Hematopoietic multipotent progenitor cell treated with erythropoietin and hydrocortisone succinate and interleukin-3 and kit ligand, for 15 days (in vitro differentiated cells): ENCODE results near the gene PHF2.
A peak's percentile ranks its signal among the peaks of the same experiment; 100 is the strongest.

Source experiments
- DNase-seq: peaks from one replicate; pipeline ENCODE4 v3.0.0-alpha.2; 2015; ENCODE audit warnings: low spot score

The PHF2 gene

DNA sequence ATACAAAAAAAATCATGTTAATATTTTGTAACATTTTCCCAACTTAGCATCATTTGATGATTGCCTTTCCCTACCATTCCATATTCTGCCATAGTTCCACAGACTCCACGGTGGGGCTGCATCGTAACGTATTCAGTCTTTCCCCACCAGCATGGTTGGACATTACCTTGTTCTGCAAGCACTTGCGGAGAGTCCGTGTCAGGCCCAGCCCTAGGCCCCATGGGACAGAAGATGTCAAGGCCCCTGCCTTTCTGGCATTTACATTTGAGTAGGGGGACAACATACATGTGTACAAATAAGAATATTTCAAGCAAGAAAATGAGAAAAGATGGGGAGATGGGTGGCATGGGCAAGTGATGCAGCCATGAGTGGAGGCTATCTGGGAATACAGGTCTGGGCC lies 8.2 kb upstream of the PHF2 start:
- DNase-seq, result no peak

DNA sequence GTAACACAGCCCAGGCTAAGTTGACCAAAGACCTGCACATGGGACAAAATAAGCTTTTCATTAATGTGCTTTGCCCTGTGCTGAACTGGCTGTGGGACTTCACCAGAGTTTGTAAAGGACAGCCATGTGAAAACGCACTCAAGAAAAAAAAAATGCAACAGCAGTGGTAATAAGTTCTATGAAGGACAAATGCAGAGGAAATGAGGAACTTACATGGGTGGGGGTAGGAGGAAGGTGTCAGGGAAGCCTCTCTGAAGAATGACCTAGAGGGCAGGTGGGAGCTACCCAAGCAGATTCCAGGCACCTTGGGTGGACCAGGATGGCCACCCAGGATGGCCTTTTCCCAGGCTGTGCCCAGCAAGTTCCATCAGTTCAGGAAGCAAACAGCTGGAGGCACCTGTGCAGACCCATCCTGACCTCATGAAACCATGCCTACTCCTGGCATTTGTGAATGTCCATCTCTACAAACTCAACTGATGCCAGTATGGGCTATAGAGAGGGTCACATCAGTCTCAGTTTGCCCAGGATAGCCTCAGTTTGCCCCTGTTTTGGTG lies 6.7 kb upstream of the PHF2 start:
- DNase-seq, result no peak

DNA sequence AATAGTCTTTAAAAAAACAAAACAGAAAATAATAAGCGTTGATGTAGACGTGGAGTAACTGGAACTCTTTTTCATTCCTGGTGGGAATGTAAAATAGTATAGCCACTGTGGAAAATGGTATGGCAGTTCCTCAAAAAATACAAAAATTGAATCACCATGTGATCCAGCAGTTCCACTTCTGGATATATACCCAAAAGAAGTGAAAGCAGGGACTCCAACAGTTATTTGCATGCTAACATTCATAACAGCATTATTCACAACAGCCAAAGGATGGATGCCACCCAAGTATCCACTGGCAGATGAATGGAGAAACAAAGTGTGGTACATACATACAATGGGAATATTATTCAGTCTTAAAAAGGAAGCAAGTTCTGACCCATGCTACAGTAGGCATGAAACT lies 4.2 kb upstream of the PHF2 start:
- no peak for DNase-seq

DNA sequence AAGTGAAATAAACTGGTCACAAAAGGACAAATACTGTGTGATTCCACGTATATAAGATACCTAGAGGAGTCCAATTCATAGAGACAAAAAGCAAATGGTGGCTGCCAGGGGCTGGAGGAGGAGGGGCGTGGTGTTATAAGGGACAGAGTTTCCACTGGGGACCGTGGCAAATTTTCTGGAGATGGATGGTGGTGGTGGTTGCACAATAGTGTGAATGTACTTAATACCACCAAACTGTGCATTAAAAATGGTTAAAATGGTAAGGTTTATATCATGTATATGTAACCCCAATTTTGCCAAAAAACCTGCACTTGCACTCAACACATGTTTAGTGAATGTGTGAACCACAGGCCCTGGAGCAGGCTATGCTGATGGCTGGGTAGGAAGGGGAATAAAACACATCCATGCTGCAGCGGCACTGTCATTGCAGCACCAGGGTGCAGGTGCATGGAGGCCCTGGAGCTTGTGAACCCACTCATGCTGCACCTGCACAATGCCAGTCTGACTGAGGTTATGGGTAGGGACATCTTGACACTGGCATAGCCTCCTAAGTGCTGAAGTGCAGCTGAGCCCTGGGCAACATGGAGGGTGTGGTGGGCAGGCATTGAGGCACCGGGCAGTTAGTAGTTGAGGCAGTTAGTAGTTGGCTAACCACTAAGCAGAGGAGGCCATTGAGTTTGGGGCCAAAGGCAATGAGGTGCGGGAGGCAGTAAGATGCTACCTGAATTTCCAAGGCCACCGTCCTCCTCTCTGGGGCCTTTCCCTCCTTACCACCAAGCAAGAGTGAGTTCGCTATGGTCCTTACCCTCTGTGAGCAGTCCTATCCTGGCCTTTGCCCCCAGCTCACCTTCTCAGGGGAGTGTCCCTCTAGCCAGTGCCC lies 3.5 kb upstream of the PHF2 start:
- no peak for DNase-seq

DNA sequence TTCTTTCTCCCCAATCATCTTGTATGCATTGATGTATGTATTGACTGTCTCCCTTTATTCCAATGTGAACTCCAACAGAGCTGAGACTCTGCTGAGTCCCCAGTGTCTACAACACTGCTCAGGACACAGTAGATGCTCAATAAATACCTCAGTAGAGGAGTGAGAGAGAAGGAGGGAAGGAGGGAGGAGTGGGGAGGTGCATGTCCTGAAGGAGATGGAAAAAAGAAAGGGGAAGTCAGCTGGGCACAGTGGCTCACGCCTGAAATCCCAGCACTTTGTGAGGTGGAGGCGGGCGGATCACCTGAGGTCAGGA lies 2.9 kb upstream of the PHF2 start:
- no peak for DNase-seq

DNA sequence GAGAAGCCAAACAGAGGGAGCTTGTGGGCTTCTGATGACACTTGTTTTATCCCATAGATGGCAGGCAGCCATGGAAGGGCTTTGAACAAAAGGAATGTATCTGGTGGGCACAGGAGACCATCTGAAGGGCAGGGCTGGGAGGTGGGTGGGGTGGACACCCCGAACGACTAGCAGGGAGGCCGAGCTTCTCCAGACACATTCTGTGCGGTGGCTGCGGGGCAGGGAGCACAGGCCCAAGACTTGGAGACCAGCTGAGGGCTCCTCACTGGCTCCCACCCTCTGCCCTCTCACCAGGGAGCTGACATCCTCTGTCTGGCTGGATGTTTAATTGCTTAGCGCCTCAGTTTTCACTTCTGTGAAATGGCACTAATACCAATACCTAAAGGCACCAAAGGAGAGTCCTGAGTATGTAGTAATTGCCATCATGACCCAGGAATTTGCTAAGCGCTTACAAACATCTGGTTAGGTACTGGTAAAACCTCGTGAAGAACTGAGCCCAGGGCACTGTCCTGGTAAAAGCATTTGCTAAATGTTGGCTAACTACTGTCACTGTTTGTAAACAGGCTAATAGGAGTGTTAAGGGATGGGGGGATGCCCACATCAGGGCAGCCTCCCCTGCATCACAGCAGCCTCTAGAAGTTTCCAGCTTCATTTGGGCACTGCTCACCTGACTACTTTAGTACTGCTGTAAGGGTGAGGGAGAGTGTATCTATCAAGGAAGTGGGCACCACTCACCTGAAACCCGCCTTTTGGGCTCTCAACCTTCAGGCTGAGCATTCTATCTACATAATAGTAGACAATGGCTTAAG lies 2.1 kb upstream of the PHF2 start:
- DNase-seq, result no peak

DNA sequence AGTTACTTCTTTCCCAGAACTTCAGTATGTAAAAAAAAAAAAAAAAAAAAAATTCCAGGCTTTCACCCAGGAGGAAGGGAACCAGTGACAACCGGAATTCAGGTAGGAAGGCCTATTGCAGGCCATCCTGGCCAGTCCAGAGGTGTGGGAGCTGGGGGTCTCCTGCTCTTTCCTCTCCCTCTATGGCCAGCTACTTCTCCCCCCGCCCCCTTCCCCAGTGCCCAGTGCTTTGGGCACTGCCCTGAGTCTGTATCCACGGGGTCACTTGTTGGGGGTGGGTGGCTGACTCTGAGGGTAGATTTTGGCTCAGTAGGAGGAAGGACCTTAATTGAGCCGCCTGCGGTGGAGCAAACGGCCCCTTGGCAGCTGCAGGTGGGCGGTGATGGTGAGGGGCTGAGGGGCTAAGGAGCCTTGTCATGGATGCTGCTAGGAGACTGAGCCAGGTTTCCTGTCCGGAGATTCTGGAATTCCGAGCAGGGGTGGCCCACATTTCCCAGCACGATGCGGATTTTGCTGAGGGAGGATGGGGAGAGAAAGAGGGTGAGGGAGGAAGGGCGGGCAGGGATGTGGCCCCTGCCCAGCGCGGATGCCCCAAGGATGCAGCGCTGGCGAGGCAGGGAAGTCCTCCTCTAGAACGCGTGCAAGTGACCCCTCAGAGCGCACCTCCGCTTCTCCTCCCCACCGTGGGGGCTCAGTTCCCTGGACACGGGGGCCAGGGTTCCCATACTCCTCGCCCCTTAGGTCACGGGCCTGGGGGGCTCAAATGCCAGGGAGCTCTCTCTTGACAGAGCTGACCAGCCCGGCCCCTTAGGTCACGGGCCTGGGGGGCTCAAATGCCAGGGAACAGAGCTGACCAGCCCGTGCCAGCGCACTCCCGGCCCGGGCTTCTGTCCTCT lies 1.2 kb upstream of the PHF2 start:
- no peak for DNase-seq

DNA sequence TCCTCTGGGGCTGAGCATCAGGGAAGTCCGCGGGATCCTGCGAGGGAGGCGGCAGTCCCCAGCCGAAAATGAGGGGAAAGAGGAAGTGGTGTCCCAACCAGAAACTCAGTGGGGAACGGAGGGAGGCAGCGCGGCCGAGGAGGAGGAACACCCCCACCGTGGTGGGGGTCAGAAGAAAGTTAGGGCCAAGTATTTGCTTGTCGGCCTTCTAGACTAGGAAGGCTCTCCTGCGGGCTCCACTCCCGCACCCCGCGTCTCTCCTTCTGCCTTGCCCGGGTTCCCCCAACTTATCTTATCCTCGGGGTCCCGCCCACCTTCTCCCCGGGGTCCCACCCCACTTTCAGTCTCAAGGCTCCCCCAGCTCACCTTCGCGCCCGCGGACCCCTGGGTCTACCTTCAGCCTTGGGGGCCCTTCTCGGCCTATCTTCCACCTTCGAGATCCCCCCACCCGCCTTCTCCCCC lies 557 bp upstream of the PHF2 start:
- peak; percentile 61 for DNase-seq

DNA sequence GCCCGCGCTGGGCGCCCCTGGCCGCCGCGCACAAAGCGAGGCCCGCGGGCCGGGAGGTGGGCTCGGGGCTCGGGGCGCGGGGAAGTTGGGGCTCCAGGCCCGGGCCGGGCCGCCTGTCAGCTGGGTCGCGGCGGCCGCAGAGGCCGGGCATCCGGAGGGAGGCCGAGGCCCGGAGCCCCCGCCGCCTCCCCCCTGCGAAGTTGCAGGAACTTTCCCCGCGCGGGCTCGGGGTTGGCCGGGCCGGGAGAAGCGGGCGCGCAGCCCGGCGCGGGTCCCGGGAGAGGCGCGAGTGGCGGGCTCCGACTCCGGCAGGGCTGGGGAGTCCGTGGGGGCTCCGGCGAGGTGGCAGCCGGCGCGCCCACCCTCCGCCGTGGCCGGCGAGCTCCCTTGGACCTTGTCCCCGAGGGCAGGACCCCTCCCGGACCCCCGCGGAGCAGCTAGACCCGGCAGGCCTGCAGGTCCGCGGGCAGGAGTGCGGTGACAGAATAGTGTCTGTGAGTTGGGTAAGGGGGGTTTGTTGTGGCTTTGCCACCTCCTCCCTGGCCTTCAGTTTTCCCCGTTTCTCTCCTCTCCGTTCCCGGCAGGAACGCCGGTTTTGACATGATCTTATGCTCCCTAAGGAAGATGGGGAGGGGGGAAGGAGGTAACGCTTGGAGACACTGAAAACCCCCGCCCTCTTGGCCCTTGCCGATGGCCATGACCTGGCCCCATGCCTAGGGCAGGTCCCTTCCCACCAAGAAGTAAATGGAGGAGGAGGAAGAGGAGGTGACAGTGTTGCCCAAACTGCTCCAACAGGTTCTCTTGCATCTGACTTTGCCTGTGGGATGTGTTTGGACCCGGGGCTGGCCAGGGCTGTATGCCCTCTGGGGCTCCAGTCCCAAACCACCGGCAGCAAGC lies 942 bp downstream of the PHF2 start:
- DNase-seq, result no peak

DNA sequence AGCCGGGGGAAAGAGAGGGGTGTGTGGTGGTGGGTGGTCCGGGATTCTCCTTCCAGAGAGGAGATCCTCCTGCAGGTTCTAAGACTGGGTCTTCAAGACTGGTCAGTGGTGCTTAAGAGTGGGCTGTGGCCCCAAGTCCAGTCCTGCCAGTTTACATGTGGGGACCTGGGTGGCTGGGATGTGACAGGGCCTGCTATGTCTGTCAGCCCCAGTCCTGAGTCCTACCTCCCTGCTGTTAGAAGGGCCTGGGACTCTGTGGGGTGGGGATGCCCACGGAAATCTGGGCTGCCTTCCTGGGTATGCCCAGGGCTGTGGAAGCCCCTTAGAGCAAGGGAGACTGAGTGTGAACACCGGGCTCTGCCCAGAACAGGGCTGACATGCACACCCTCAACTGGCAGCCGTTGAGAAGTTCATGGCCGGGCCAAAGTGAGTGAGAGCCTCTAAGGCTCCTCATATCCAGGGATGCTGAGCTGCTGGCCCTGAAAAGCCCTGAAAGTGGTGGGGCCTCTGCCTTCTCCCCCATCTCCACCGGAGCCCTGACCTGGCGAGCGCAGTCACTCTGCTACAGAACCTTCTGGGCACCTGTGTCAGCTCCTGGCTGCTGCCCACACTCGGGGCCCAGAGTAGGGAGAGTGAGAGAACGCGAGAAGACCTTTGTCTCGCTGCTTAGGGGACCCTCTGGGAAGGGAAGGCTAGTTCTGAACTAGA lies 1.7 kb downstream of the PHF2 start:
- no peak for DNase-seq

DNA sequence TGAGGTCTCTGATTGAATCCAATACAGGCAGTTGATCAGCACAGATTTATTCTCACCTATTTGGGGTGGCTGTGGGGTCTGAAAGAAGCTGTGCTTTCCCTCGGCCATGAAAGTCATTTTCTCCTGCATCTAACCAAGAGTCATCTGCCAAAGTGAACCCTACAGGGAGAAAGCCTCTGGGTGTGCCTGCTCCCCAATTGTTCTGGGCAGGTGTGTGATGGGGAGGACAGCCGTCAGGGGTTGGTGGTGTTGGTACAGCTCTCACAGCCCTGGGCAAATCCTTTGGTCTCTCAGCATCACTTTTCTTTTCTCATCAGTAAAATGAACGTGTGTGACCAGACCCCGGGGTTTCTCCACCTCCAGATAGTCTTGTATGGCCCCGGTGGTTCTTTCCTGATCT lies 2.5 kb downstream of the PHF2 start:
- no peak for DNase-seq

DNA sequence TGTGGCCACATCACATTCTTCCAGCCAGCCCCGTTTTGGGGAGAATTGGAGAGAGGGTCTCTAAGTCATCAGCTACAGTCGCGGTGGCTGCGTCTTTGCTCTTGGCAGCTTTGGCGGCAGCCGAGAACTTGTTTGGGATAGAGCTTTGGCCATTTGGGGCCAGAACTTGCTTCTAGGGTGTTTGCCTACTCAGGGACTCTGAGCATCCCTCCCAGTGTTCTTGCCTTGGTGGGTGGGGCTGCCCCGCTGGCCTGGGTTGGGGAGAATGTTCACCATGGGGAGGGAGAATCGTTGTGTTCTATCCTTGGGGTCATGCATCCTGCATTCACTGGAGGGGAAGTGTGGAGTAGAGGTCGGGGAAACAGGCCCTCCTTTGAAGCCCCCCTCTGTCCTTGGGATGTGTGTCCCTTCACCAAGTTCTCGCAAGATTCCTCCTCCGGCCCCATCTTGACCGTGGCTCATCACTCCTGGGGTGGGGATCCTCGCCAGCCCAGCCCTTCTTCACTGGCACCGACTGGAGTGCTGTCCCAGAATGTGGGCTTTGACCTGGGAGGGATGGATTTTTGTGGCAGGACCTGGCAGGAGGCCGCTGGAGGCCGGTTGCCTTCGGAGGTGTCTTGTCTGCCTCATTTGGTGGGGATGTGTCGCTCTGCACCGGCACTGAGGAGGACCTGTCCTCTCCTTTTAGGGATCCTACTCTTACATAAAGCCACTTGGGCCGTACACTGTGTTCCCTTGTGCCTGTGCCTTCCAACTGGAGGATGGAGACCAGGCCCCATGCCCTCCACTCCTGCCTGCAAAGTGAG lies 3.5 kb downstream of the PHF2 start:
- no peak for DNase-seq

DNA sequence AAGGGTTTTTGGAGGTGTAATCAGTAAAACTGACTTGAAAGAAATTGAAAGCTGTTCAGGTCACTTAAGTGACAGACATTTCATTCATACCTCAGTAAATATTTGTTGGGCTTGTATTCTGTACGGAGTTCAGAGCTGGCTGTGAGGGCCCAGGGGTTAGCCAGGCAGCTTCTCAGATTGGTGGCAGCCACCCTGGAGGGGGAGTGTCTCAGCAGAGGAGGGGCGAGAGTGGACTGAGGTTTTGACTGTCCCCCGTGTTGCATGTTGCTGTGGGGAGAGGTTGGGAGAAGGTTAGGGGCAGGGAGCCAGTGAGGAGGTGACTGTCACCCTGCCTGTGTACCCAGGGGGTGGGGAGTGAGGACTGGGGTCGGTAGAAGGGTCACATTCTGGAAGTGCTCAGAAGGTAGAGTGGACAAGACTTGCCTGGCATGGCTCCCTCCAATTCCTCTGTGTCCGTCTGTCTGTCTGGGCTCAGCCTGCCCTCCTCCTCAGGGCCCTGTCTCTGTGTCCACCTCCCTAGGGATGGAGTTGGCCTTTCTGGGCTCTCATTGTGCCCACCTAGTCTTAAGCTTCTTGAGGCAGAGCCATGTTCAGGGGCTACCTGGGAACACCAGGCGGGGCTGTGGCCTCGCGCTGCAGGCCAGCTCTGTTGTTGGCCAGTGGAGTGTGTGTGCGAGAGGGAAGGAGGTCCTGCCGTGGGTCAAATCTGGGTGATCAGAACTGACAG lies 4.4 kb downstream of the PHF2 start:
- DNase-seq, result no peak

DNA sequence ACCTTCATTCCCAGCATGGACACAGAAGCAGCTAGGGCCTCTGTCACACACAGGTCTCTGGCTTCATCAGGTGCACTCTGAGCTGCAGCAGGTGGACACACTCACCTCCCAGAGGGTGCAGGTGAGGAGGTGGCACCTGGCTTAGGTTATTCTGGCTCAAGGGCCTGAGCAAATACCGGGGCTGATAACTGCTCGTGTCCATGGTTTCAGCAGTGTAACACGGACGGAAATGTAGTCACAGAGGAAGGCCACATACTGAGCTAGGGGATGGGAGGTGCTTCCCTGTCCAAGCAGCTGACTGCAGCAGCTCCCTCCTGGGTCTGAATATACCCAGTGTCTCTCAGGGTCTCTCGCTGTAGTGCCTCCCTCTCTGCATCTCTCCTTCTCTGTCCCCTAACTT lies 5.7 kb downstream of the PHF2 start:
- no peak for DNase-seq

DNA sequence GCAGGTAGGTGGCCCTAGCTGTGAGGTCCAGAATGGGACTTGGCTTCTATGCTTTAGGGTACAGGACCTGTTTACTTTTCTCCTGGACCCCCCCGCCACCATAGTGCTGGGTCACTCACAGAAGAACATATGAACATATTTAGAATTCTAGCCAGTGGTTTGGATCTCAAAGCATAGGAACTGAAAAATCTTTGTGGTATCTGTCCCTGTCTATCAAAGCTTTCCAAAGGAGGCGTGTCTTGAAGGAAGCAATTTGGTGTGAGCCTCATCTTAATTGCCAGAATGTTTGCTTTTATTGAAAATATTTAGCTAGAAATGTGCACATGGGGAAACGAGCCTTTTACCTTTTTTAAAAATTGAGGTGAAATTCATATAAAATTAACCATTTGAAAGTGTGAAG lies 6.2 kb downstream of the PHF2 start:
- DNase-seq, result no peak

DNA sequence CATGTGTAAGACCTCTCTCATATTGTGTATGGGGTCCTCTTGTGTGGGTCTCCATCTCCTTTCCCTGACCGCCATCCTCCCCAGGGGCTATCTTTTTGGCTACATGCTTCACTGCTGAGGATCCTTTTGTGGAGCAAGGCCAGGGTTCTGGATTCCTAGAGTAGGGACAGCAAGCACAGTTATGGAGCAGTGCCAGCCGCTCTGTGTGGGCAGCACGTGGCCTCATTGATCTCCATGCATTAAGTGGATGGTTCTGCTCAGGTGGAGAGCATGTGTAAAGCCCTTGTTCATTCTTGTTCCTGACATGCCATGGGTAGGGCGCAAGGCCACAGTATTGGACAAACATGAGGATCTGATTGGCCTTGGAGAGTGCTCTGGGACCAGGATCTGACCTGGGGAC lies 8.9 kb downstream of the PHF2 start:
- DNase-seq, result no peak

DNA sequence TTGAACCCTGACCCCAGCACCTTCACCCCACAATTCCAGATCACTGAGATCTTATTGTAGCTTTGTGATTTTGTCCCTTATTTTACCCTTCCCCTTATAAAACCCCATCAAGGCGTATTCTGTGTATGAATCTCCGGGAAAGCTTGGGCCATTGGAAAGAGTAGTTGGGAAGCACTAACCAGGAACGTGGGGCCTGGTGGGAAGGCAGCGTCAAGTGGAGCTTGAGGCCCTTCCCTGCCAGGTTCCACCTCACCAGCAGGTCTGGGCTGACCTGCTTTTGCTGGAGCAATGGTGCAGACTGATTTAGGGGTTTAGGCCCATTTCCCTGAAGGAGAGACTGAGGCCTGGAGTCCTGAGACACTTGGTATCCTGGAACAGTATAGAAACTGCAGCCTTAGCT lies 9.3 kb downstream of the PHF2 start:
- no peak for DNase-seq

DNA sequence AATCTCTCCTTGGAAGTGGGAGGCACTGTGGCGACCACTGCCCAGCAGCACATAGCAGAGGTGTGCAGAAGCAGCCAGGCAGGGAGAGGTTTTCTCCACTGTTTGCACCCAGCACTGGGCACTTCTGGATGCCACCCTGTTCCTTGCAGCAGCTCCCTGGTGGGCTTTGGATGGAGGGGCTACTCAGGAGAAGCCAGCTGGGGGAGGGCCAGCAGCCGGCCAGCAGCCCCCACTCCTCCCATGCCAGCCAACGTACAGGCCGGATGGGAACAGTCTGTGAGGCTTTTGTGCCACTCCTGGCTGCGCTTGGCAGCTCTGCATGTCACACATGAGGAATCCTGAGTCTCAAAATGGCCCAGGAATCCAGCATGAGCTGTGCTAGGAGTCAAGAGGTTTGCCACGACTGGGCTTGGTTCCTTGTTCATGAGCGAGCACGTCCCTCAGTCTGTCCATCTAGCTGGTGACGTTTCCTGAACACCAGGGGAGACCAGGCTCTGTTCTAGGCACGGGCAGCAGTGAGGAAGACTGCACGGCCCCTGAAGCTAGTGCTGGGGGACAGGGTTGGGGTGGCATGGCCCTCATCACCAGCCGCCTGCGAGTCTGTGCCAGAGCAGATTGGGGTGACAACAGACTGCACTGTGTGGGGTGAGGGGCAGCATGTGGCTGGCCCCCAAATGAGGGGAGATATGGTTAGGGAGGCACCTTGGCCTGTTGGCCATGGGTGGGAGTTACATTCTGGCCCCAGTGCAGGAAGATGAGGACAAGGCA lies 10.1 kb downstream of the PHF2 start:
- no peak for DNase-seq
